Bronchial epithelial cell (primary cell): ENCODE results near the gene PADI1. TPM values are rescaled to one million over a fixed set of nuclear protein-coding genes. Genes with fewer than 3 reads are reported as not detected.
A peak's percentile ranks its signal among the peaks of the same experiment; 100 is the strongest.

Source experiments
- DNase-seq: peaks from one replicate; pipeline ENCODE4 v3.0.0-alpha.2; 2010; ENCODE audit warnings: low read depth
- FAIRE-seq: peaks from 2 replicates; lab custom pipeline; 2011; peaks lifted over from hg19 to GRCh38; lab: Jason Lieb, UNC
- H3K27me3 ChIP-seq: 2 replicates; pipeline ENCODE4 v1.5.1; 2011; ENCODE audit warnings: low read length; ENCODE audit not compliant: control insufficient read depth, insufficient read depth
- H3K36me3 ChIP-seq: 2 replicates; pipeline ENCODE4 v1.5.1; 2011; ENCODE audit warnings: low read length; ENCODE audit not compliant: control insufficient read depth, insufficient read depth
- H3K4me3 ChIP-seq: 2 replicates; pipeline ENCODE4 v1.5.1; 2011; ENCODE audit warnings: mild to moderate bottlenecking, low read depth, low read length, control low read depth
- CTCF ChIP-seq: IDR thresholded peaks from 2 replicates; pipeline ENCODE4 v1.5.1; 2011; ENCODE audit warnings: mild to moderate bottlenecking, moderate library complexity, low read length, control low read depth, inconsistent platforms; ENCODE audit not compliant: insufficient read depth, severe bottlenecking
- total RNA-seq: library from RNA; depleted of rRNA; stranded (reverse); fragments of >200 nt; gene quantifications from 2 replicates; pipeline ENCODE4 v1.2.1, GENCODE V29; 2014

The PADI1 gene
- total RNA-seq, 1 donor from 2014 or later, result 11.8 TPM

GRCh38 chr1:17207540-17207939 is 2.6 kb downstream of the PADI1 start:
- H3K36me3 ChIP-seq, result no peaks in the 10 kb centered on the region
- no peak for FAIRE-seq
- DNase-seq, result no peak
- no peak for TF ChIP-seq CTCF
- no peak overlapping the region for H3K4me3 ChIP-seq
- no peaks in the 10 kb centered on the region for H3K27me3 ChIP-seq

GRCh38 chr1:17207966-17208418 is 3.1 kb downstream of the PADI1 start:
- TF ChIP-seq CTCF, result no peak
- H3K4me3 ChIP-seq, result no peak overlapping the region
- no peaks in the 10 kb centered on the region for H3K27me3 ChIP-seq
- peak; percentile 93 for DNase-seq
- H3K36me3 ChIP-seq, result no peaks in the 10 kb centered on the region
- FAIRE-seq, result peak; percentile 92

GRCh38 chr1:17208546-17208945 is 3.6 kb downstream of the PADI1 start:
- H3K4me3 ChIP-seq, result no peak overlapping the region
- no peaks in the 10 kb centered on the region for H3K36me3 ChIP-seq
- no peak for TF ChIP-seq CTCF
- no peaks in the 10 kb centered on the region for H3K27me3 ChIP-seq
- DNase-seq (no peak), FAIRE-seq (no peak)

- Histone ChIP-seq H3K27me3 (no peaks in the 10 kb centered on the region), H3K36me3 (no peaks in the 10 kb centered on the region), H3K4me3 (no peak overlapping the region)
- FAIRE-seq, result no peak
- no peak for DNase-seq
- no peak for TF ChIP-seq CTCF
Observed at GRCh38 chr1:17209430-17209829, 4.5 kb downstream of the PADI1 start.

GRCh38 chr1:17210176-17210575 is 5.2 kb downstream of the PADI1 start:
- FAIRE-seq (no peak), DNase-seq (no peak)
- no peak overlapping the region for H3K4me3 ChIP-seq
- H3K36me3 ChIP-seq, result no peaks in the 10 kb centered on the region
- H3K27me3 ChIP-seq, result no peaks in the 10 kb centered on the region
- TF ChIP-seq CTCF, result no peak

GRCh38 chr1:17211377-17211776 is 6.4 kb downstream of the PADI1 start:
- no peak overlapping the region for H3K4me3 ChIP-seq
- H3K36me3 ChIP-seq, result no peaks in the 10 kb centered on the region
- no peak for TF ChIP-seq CTCF
- DNase-seq (no peak), FAIRE-seq (no peak)
- H3K27me3 ChIP-seq, result no peaks in the 10 kb centered on the region
